DOHH2 (cell line): ENCODE results near the gene ACP3.

Source experiments
- EZH2phosphoT487 ChIP-seq: fragments of 200-600 bp; sonication (generic); IDR thresholded peaks from 2 replicates; pipeline ENCODE4 v1.6.1; 2017; ENCODE audit warnings: borderline replicate concordance, mild to moderate bottlenecking, antibody characterized with exemption, low read length, moderate library complexity, mixed read lengths
- TF ChIP-seq, protein P1 (sequence below): fragments of 200-600 bp; sonication (generic); IDR thresholded peaks from one replicate; pipeline ENCODE4 v1.5.1; 2014; ENCODE audit warnings: antibody characterized with exemption, mild to moderate bottlenecking, low read depth, low read length; ENCODE audit not compliant: poor library complexity, severe bottlenecking

DNA sequence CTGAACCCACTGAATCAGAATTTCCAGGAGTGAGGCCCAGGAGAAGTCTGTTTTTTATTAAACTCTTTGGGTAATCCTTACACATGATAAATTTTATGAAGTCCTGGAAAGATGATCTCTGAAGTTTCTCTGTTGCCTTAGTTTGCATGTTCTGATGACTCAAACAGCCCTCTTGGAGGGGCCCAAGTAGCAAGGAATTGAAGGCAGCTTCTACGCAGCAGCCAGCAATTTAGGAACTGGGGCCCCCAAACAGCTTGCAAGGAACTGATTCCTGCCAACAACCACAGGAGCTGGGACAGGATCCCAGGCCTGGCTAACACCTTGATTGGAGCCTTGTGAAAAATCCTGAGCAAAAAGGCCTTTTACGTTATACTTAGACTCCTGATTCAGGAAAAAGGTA, 5.4 kb upstream of the ACP3 start:
- TF ChIP-seq, protein P1, sequence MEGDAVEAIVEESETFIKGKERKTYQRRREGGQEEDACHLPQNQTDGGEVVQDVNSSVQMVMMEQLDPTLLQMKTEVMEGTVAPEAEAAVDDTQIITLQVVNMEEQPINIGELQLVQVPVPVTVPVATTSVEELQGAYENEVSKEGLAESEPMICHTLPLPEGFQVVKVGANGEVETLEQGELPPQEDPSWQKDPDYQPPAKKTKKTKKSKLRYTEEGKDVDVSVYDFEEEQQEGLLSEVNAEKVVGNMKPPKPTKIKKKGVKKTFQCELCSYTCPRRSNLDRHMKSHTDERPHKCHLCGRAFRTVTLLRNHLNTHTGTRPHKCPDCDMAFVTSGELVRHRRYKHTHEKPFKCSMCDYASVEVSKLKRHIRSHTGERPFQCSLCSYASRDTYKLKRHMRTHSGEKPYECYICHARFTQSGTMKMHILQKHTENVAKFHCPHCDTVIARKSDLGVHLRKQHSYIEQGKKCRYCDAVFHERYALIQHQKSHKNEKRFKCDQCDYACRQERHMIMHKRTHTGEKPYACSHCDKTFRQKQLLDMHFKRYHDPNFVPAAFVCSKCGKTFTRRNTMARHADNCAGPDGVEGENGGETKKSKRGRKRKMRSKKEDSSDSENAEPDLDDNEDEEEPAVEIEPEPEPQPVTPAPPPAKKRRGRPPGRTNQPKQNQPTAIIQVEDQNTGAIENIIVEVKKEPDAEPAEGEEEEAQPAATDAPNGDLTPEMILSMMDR = no peak
- TF ChIP-seq EZH2phosphoT487 = no peak
